WI38 (cell line): Measurements from ENCODE around the gene EXPH5.

Experiments
- H3K4me3 ChIP-seq: 2 replicates; pipeline ENCODE4 v1.5.1; 2011; ENCODE audit warnings: low read depth, mild to moderate bottlenecking, control low read depth, low read length
- TF ChIP-seq, protein P1 (sequence below): IDR thresholded peaks from 2 replicates; pipeline ENCODE4 v1.5.1; 2012; ENCODE audit warnings: low read depth, mild to moderate bottlenecking, control low read depth, low read length

Gene EXPH5

DNA sequence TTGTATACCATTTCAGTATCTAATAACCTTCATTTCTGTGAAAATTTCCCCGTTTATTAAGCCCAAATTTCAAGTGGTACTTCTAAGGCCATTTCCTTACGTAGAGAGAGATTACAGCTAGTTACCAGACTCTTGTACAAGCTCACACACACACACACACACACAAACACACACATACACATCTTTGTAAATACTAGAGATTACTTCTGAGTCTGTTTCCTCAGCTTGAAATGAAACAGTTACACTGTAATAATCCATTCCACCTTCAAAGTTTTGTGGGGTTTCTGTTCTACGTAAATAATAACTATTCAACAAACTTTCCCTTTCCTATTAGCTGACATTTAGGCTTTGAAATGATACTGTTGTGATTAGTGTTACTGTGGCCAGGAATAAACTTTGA is 101.6 kb downstream of the EXPH5 start:
- no peak overlapping the region for H3K4me3 ChIP-seq
- TF ChIP-seq, protein P1, sequence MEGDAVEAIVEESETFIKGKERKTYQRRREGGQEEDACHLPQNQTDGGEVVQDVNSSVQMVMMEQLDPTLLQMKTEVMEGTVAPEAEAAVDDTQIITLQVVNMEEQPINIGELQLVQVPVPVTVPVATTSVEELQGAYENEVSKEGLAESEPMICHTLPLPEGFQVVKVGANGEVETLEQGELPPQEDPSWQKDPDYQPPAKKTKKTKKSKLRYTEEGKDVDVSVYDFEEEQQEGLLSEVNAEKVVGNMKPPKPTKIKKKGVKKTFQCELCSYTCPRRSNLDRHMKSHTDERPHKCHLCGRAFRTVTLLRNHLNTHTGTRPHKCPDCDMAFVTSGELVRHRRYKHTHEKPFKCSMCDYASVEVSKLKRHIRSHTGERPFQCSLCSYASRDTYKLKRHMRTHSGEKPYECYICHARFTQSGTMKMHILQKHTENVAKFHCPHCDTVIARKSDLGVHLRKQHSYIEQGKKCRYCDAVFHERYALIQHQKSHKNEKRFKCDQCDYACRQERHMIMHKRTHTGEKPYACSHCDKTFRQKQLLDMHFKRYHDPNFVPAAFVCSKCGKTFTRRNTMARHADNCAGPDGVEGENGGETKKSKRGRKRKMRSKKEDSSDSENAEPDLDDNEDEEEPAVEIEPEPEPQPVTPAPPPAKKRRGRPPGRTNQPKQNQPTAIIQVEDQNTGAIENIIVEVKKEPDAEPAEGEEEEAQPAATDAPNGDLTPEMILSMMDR, result no peak

DNA sequence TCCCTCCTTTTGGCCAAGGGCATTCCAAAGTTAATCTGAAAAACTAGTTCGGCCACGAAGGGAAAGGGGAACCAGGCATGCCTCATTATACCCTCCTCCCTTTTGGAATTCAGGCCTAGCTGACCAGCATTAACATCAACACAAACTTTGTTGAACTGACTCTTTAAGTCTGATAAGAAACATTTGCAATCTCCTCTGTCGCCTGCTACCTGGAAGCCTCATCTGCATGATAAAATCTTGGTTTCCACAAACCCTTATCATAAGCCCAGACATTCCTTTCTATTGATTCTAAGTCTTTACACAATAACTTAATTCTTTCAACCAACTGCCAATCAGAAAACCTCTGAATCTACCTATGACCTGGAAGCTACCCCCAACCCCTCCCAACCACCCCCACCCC is 106.7 kb downstream of the EXPH5 start:
- H3K4me3 ChIP-seq, result no peak overlapping the region
- TF ChIP-seq, protein P1, result no peak

DNA sequence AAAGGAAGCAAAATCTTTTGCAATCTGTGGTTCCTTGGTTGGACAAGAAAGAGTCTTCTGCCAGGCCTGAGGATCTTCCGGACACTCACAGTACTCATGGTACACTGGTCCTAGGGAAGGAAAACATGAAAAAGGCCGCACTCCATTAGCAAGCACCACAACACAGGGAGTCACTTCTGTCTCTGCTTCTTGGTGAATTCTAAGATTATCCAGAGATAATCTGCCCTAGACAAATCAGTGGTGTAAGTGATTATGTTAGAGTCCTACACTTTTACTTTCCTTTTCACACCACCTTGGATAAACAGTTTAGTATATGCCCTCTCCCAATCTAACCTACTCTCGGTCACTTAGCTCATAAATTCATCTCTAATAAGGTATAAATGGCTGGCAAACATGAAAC is 107.2 kb downstream of the EXPH5 start:
- TF ChIP-seq, protein P1, result no peak
- H3K4me3 ChIP-seq, result no peak overlapping the region

DNA sequence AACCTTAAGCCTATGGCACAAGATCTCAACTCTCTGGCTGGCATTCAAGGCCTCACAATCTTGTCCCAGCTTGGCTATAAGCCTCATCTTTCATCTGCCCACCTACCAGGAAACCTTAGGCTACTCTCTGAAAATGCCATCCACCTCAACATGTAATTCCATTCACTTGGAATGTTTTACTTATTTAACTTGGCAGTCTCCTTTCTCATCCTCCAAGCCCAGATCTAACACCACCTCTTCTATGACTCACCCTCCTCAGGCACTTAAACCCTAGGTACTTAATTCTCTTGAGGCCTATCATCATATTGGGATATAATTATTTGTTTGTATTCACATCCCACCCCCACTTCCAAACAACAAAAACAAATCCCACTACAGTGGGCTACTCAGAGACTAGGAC is 110.4 kb downstream of the EXPH5 start:
- H3K4me3 ChIP-seq, result no peak overlapping the region
- TF ChIP-seq, protein P1, result no peak

DNA sequence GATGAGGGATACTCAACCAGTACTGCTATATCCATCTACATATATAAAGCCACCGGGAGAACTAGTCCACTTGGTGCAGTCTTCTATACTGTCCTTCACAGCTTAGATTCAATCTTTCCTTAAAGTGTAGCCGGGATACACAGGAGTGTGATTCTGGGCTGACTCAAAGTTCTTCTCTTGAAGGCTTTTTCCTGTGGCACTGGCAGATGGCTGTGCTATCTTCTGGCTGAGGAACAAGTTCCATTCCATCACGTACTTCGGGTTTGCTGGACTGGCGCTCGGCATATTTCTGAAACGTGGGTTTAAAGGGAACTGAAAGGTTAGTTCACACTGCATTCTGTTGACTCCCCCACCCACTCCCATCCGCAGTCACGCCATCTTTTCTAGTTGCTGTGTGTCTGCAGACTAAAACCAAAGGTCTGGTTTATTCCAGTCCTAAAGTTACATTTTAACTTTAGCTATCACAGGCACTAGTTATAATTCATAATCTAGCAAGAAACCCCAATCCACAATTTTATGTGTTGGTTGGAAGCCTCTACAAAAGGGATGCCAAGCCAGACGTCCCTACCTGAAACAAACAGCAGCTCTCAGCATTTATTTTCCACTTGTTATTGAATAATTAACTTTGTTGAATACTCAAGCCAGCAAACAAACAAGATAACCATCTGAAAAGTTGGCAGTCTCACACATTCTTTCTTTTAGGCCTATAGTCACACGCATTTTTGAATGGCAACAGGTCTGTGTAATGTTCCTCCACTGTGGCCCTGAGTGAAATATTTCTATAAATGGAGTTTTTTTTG is 118.7 kb downstream of the EXPH5 start:
- TF ChIP-seq, protein P1, result no peak
- H3K4me3 ChIP-seq, result no peak overlapping the region

DNA sequence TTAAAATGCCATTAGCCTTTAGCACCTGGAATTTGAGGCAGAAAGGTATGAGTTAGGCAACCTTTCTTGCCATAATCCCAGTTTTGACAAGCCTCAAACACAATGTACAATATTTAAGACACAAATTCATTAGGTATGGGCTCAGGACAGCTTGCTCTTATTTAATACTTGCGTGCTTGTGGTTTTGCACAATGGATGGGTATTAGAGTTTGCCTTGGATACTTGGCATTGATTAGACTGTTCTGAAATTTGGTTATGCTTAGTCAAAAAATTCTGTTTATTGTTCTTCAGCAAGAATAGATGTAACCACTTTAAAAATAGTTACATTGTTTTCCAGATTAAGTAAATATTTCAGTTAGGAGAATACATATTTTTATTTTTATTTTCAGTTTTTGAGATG is 120.9 kb downstream of the EXPH5 start:
- H3K4me3 ChIP-seq, result no peak overlapping the region
- TF ChIP-seq, protein P1, result no peak

DNA sequence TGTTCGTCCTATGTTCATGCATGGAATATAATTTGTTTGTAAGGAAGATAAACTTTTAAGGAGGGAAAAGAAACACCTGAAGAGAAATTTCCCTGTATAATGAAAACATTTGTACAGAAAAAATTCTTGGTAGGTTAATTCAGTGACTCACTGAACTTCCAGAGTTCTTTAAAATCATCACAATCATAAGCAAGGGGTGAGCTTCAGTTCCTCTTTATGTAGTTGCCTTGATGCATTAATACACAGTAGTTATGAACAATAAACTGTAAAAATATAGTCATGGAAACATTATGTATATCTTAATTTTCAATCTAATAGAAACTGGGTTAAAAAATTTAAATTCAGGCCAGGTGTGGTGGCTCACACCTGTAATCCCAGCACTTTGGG is 125.1 kb downstream of the EXPH5 start:
- TF ChIP-seq, protein P1, result no peak
- no peak overlapping the region for H3K4me3 ChIP-seq
